Astrocyte (in vitro differentiated cells and primary cell): ENCODE results near the gene SAA4.

Experiments
- CTCF ChIP-seq: IDR thresholded peaks from 2 replicates; pipeline ENCODE4 v1.5.1; 2011; ENCODE audit warnings: low read depth, mild to moderate bottlenecking, inconsistent platforms, low read length, moderate library complexity; ENCODE audit not compliant: insufficient read depth
- EZH2 ChIP-seq: IDR thresholded peaks from 2 replicates; pipeline ENCODE4 v1.6.1; 2012; ENCODE audit warnings: mild to moderate bottlenecking, low read length, inconsistent platforms; ENCODE audit not compliant: insufficient read depth

DNA sequence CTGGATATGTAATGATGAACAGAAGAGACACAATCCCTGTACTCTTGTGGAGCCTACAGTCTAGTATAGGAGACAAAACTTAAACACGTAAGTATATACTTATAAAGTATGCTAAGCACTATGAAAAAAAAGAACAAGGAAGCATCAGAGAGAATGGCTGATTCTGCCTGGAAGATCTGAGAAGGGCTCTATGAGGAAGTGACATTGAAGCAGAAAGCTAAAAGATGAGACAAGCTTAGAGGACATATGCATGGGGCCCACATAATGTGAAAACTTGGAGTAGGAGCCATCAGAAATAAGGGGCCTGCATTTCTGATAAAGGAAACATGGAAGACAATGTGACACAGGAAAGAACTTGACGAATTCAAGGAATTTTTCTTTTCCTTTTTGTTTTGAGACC, 46.0 kb upstream of the SAA4 start:
- TF ChIP-seq CTCF (no peak), EZH2 (no peak)
